Fibroblast of lung (primary cell): ENCODE results near the gene TSPAN3.

Experiments
- EZH2 ChIP-seq: IDR thresholded peaks from 2 replicates; pipeline ENCODE4 v1.5.1; 2012; ENCODE audit warnings: low read length, control low read depth, mild to moderate bottlenecking; ENCODE audit errors: missing control alignments
- TF ChIP-seq, protein P1 (sequence below), 2 donors: IDR thresholded peaks in 1 of 2; conservative IDR thresholded peaks in 1 of 2; 1 replicate in 1 of 2; 2 replicates in 1 of 2; pipeline ENCODE4 v1.5.1; 2011 to 2012; ENCODE audit warnings: low read length in 2 of 2, control low read depth in 1 of 2, inconsistent platforms in 1 of 2, low read depth in 1 of 2, mild to moderate bottlenecking in 1 of 2

DNA sequence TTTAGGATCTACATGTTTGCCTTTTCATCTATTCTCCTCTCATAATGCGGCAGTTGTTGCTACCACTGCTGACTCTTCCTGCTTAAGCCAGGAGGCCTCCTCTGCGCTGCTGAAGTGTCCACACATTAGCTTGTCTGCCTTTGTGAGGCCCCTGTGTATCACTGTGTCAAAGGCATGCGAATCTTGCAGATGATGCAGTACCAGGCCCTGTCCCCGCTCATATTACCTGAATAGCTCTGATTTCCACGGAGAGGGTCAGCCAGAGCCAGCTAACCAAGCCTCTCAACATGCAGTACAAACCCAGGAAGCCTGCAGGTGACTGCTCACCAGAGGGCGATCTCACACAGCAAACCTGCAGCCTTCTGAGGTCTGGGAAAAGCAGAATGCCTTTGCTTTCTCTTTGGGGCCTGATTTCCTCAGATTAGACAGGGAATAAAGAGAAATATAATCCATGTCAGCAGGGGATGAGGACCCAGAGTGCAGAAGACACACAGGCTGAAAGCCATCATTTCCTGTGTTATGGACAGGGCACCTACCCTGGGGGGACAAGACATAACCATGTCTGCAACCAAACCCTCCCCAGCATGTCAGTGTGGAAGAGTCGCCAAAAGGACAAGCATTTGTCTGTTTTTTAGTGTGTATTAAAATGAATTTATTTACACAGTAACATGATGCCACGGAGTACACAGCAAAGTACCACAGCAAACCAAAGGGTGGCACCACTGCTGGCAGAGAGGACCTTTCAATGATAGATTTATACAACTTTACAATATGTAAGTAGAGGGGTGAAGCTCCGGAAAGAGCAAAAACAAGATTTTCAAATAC, 36.8 kb upstream of the TSPAN3 start:
- TF ChIP-seq, protein P1, sequence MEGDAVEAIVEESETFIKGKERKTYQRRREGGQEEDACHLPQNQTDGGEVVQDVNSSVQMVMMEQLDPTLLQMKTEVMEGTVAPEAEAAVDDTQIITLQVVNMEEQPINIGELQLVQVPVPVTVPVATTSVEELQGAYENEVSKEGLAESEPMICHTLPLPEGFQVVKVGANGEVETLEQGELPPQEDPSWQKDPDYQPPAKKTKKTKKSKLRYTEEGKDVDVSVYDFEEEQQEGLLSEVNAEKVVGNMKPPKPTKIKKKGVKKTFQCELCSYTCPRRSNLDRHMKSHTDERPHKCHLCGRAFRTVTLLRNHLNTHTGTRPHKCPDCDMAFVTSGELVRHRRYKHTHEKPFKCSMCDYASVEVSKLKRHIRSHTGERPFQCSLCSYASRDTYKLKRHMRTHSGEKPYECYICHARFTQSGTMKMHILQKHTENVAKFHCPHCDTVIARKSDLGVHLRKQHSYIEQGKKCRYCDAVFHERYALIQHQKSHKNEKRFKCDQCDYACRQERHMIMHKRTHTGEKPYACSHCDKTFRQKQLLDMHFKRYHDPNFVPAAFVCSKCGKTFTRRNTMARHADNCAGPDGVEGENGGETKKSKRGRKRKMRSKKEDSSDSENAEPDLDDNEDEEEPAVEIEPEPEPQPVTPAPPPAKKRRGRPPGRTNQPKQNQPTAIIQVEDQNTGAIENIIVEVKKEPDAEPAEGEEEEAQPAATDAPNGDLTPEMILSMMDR (conservative IDR thresholded peaks at IDR 0.05 in 1 of 2, IDR thresholded peaks at IDR 0.05 in 1 of 2; ENCODE audit: low read depth in 1 of 2, low read length in 2 of 2), result peak; percentile 67 to 79
- no peak for TF ChIP-seq EZH2
